Measurements from ENCODE around the gene TRIM3.

Gene TRIM3

DNA sequence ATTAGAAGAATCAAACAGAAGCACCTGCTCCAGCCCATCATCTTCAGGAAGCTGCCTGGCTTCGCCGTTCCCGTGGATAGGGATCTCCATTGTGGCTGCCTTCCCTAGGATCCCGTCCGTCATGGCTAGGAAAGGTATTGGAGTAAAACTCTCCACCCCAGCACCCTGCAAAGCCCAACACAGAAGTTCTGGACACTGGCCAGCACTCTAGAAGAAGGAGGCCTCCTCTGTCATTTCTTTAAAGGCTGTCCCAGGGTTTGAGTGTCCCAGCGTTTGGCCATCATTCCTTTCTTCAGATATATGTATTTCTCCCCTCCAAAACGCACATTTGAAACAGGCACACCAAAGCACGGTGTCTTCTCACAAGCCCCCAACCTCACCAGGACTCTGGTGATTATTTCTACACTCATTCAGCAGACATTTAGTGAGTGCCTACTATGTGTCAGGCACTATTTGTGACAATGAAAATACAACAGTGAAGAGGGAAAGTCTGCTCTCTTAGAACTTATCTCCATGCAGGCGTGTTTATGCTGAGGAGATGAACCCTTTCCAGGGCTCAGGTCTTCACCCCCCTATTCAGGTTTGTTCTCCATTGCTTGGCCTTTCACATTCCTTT is 6.7 kb upstream of the TRIM3 start:
- DNase-seq (ENCODE audit: low read depth in 2 of 2), result no peak

DNA sequence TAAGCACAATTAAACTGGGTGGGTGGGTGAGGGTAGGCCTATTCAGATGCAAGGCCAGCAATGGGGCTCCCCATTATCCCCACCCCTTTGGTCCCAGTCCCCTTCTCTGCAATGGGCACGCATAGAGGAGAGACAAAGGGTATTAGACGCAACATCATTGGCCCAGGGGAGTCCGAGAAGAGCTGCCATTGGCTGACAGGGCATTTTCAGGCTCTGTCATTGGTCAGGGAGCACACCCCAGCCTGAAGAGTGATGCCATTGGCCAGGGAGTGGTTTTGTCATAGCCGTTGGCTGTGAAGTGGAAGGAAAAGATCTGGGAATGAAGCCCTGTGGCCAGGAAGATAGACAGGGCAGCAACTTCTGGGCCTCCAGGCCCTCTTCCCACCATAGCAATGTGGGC is 2.8 kb upstream of the TRIM3 start:
- no peak for DNase-seq (ENCODE audit: low read depth in 2 of 2)

DNA sequence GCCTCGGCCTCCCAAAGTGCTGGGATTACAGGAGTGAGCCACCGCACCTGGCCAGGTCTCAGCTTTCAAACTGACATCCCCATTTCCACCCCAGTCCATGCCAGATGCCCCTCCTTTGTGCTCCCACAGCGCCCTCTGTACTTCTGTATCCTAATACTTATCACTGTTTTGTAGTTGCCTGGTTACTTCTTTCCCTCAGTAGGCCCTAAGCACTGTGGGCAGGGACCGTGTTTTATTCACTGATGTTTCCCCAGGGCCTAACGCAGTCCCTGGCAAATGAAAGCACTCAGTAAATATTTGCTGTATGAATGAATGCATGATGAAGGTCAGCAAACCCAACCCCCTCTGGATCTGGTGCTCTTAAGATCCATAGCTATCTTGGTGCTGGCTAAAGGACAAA is 2.2 kb upstream of the TRIM3 start:
- DNase-seq (ENCODE audit: low read depth in 2 of 2), result no peak

DNA sequence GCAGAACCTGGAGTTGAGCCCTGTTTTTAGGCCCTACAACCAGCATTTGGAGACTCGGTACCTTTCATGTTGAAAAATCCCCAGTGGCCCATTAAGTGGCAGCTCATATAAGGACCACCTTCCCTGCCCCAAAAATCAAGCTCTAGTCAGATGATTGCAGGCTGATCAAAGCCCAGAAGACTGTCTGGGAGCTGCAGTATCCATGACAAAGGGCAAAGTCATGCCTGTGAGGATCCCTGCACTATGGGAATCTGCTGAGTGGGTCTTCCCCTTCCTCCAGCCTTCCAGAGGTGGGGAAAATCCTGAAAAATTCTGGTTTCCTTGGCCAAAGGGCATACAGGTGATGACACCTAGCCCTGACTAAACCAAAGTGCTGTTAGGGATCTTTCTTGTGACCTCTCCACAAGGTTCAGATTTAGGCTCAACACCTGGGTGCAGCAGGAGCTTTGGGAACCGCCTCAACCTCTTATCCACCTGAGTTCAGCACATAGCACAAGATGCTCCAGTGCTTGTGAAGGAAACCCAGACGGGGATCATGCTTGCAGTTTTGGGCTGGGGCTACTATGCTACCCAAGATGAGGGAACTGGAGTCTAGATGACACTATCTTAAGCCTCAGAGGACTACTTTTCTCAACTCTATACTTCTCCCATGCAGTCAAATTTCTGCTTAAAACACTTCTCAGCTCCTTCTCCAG is 1.2 kb upstream of the TRIM3 start:
- DNase-seq (ENCODE audit: low read depth in 2 of 2), result no peak

DNA sequence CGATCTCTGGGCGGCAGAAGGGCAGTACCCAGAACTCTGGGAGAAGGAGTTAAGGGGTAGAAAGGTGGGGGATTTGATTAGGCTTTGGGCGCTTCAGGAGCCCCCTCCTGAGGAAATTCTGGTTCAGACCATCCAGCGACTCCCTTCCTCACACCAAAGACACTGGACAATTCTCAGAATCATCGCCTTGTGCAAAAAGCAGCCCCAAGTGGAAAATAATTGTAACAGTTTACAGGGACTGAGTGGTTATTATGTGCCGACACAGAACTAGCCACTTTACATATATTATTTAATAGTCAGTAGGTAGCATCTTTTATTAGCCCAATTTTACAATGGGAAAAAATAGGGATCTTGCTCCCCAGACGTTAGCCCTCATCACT is 662 bp upstream of the TRIM3 start:
- no peak for DNase-seq (ENCODE audit: low read depth in 2 of 2)

DNA sequence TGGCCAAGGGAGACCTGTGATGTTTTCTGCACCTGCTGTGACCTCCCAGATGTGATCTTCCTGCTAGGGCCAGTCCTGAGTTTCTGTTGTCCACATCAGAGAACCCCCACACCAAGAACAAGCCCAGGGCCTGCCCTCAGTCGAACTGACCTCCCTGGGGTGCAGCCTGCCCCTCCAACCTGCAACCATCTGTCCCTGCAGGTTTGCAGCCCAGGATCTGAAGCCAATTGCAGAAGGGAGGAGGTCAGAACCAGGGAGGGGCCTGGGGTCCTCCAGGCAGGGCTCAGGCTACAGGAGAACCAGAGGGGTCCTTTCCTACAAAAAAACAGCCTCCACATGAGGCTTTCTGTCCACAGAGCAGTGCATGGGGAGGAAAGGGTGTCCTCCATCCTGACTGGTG is 807 bp downstream of the TRIM3 start:
- no peak for DNase-seq (ENCODE audit: low read depth in 2 of 2)

DNA sequence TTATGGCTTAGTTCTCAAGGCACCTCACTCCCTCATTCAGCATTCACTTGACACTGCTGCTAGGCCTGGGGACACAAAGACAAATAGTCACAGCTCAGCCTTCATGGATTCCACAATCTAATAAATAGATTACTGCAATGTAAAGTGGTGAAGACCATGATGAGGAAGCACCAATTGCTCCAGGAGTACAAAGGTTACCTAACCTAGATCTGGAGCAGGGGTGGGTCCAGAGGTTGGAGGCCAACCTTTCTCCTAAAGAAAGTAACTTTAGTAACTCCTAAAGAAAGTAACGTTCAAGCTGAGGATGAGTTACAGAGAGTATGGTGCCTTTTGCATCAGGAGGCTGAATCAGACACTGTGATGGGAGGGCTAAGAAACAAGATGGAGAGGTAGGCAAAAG is 4.1 kb downstream of the TRIM3 start:
- no peak for DNase-seq (ENCODE audit: low read depth in 2 of 2)

DNA sequence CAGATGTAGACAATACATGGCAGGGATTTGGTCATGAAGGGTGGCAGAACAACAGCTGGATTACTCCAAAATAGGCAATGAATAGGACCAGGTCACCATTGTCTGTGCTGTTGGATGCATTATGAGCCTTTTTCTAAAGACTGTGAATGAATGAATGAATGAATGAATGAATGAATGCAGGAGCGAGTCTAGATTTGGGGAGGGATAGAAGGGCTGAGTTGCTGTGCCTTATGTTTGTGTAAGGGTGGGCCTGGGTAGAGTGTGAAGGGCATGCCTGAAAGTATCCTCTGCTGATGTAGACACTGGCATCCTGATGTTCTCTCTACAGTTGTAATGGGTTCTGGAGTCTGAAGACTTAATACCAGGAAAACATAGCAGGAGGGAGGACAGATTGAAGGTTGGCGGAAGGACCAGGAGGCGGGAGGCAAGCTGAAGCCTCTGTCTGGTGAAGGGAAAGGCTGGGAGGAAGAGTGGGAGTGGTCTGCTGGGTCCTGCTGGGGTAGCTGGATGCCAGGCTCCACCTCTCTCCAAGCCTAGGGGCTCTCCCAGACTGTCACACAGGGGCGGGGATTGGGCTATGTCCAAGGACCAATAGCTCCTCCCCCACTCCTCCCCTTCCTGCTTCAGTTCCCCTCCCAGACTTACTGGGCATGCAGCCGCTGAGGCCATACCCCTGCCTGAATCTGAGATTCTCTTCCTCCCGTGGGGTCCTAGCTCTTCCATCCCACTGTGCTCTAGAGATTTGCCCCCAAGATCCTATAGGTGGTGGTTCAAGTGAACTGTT is 4.8 kb downstream of the TRIM3 start:
- DNase-seq (ENCODE audit: low read depth in 2 of 2), result peak; percentile 47 to 60

DNA sequence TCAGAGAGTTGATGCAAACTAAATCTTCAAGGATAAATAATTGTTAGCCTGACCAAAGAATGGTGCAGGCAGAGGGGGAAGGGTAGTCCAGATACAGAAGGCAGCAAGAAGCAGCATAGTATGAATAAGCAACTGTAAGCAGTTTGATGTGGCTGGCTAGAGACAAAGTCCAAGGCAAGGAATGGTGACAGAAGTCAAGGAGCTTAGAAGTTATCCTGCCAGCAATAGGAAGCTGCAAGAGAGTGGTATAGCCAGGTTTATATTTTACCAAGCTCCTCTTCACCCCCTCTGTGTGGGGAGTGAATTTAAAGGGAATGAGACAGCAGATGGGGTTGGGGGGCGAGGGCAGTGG is 14.7 kb downstream of the TRIM3 start:
- no peak for DNase-seq (ENCODE audit: low read depth in 2 of 2)

DNA sequence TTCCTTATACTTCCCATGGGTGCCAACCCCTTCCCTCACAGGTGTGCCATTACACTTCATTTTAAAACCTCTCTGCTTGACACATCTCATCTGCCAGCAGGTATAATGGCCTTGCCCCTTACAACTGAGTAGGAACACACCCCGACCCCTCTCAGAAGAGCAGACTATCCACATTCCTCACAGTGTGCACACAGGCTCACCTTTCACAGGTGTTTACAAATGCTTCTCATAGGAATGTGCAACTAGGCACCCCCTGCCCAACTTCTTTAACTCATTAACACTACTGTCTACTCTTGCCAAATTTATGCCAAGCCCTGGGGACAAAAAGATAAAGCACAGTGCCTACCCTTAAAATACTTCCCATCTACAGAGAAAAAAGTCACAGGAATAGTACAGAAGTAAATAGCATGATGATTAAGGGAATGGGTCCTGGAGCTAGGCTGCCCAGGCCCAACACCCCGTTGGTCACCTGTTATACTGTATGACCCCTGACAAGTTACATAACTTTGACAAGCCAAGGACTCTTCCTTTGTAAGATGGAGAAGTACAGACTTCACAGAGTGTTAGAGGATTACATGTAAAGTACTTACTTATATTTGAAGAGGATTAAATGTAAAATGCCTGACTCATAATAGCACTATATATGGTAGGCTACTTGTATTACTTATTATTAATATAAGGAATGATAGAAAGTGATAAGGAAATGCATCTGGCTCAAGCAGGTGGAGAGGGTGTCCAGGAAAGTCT is 15.2 kb downstream of the TRIM3 start:
- no peak for DNase-seq (ENCODE audit: low read depth in 2 of 2)

DNA sequence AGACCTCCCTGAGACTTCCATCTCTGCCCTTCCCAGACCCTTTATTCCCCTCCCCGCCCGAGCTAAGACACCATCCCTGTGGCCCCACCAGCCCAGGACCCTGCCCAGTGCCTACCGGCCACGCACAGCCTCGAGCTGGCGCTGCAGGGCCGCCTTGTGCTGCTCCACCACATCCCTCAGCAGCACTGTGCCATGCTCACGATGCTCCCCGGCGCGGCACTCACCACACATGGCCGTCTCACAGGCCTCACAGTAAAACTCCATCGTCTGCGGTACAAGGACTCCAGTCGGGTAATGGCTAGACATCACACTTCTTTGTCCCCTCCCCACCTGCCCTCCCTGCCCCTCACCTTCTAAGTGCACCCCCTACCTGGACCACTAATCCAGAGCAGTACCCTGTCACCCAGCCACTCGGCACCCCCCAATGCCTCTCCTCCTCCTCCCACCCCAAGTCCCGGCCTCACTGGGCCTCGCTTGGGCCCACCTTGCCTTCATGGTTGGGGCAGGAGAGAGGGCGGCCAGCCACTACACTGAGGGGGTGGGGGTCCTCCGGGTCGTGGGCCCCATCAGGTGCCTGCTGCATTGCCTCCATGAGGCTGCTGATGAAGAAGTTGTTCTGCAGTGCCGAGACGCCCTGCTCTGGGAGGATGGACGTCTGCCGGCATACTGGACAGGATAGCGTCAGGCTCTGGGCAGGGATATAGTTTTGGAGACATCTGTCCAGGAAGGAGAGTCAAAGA is 16.0 kb downstream of the TRIM3 start:
- no peak for DNase-seq (ENCODE audit: low read depth in 2 of 2)

DNA sequence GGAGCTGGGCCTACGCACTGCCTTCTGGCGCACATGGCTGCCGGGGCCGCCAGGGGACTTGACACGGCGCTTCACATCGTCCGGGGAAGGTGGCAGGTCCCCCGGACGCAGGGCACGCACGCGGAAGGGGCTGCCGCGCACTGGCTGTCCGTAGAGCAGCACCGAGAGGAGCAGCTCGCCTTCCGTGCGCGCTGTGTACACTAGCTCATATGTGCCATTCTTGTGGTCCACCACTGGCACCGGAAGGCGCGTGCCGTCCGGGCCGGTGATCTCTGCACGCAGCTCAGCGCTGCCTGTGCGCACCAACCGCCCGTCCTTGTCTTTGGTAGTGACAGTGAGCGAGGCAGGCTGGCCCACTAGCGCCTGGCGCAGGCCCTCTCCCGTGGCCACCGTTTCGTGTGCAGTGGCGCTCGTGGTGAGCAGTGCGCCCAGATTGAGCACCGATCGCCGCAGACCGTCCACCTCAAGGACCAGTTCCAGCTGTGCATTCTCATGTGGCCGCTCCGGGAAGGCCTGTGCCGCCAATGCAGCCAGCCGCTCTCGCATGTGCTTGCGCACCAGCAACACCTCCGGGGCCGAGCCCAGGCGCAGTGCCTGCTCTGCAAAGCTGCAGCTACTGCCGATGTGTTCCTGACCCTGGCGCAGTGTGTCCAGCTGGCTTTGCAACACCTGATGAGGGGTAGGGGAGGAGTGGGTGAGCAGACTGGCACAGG is 17.2 kb downstream of the TRIM3 start:
- no peak for DNase-seq (ENCODE audit: low read depth in 2 of 2)

DNA sequence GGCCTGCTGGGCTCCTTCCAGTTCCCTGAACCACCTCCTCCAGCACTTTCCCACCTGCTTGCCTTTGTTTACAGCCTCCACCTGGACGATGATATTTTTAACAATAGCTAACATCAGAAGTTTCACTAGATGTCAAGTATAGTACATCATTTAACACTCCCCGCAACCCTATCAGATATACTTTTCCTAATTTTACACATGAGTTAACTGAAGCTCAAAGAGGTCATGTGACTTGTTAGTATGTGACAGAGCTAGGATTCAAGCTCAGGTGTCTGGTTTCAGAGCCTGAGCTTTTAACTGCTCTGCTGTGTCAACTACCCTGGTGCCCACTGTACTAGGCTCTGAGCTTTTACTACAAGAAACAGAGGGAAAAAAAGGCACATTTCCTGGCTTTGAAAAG is 18.7 kb downstream of the TRIM3 start:
- DNase-seq (ENCODE audit: low read depth in 2 of 2), result no peak

DNA sequence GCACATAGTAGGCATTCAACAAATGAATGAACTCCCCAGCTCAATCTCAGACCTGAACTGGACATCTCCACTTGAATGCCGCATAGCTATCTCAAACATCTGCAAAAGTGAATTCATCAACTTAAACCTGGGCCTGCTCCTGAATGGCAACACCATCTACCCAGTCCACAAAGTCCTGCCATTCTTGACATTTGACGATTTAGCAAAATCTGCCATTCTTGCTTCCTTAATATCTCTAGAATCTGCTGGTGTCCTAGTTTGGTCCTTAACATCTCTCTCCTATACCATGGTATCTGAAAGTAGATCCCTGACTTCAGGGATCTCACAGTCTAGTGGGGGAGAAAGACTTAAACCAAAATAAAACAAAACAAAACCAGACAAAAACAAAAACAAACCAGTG is 20.6 kb downstream of the TRIM3 start:
- DNase-seq (ENCODE audit: low read depth in 2 of 2), result no peak

DNA sequence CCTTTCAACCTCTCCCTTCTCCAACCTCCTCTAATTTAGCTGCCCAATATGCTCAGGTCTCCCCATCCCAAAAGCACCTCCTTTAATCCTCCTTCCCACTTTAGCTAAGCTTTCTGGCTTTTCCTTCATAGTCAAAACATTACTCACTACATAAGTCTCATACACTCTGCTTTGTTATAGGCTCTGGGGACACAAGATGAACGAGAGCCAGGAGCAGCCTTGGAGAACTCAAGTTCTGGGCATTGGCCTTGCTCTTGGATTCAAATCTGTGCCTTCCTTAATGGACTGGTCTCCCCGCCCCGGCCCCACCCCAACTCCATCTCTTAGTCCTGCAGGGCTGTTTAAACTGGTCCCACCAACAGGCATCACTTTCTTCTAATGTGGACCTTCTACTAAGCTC is 21.5 kb downstream of the TRIM3 start:
- DNase-seq (ENCODE audit: low read depth in 2 of 2), result no peak

DNA sequence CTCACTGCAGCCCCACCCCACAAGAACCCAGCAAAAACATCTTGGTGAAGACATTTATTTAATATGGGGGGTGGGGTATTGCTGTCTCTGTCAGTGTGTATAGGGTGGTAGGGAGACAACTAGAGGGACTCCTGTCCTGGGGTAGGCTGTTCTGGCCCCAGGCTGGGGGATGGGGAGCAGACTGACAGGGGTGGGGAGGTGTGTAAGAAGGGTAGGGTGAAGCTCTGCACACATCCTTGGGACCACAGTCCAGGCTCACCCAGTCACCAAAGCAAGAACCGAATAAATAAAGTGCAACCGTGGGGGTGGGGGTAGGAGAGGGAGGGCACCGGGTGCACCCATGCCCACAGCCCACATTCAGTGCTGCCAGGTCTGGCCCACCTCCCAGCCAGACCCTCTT is 25.2 kb downstream of the TRIM3 start:
- DNase-seq (ENCODE audit: low read depth in 2 of 2), result no peak

DNA sequence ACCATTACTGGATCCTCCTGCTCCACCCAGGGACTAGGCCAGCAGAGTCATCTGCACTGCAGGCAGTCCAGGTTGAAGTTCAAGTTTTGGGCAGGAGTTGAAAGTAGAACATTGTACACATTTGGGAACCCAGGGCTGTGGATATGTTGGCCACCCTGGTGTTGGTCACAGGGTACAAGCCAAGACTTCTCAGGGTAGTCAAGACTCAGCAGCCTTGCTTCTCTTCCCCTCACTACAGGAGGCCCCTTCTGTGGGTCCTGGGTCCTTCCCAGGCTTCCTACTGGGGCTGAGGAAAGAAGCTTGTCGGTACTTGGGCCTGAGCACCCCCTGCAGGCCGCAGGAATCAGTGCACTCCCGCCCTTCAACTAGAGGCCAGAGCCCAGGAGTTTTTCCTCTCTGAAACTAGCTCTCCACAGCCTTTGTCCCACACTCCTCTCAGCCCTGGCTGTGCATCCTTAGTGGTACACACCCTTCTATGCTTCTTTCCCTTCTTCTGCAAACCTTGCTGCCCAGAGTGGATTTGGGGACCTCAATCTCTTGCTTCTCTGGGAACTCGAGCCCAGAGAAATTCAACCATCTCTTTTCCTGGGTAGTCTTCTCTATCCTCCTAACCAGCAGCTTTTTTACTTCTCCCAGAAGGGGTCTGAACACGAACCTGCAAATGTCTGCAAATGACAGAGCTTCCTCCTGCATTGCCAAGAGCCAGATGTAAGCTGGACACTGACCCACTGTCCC is 30.3 kb downstream of the TRIM3 start:
- peak in 1 of 2 experiments; percentile 5 for DNase-seq (ENCODE audit: low read depth in 2 of 2)

DNA sequence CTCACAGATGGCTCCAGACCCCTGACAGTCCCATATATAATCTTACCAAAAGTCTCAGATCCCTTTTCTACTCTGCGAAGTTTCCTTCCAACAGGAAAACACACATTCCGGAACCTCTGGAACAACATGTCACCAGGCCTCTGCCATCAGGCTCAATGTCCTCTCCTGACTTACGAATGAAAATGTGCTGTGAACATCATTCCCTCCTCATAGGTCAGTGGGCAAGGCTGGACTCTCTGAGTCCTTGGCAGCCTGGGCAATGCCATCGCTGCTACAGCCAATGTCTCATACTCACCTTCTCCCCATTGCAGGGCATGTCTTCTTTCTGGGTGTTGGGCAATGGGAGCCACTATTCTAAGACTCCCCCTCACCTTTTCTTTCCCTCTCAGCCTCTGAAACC is 31.3 kb downstream of the TRIM3 start:
- DNase-seq (ENCODE audit: low read depth in 2 of 2), result no peak

DNA sequence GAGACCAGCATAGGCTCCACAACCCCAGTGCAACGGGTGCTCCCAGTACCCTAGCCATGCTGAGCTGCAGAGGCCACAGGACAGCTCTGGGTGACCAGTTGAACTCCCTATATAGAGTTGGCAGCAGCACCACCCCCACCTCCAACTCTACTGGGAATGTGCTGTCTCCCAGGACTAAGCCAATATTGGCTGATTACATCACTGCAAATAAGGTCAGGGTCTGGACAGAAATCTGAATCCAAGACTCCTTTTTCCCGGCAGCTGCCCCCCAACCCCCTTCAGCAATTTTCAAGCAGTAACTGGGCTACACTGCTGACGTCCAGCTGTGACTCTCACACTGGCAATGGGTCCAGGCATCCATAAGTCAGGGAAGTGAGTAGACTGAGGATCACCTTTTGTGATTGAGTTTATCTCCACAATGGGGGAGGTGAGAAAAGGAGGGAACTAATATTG is 32.8 kb downstream of the TRIM3 start, which contains the start of gene HPX:
TSS of gene HPX (minus strand) at position 82 of the 453 bp plus-strand sequence. CDS start at position 58, 24 bp downstream.
- DNase-seq (ENCODE audit: low read depth in 2 of 2), result no peak

DNA sequence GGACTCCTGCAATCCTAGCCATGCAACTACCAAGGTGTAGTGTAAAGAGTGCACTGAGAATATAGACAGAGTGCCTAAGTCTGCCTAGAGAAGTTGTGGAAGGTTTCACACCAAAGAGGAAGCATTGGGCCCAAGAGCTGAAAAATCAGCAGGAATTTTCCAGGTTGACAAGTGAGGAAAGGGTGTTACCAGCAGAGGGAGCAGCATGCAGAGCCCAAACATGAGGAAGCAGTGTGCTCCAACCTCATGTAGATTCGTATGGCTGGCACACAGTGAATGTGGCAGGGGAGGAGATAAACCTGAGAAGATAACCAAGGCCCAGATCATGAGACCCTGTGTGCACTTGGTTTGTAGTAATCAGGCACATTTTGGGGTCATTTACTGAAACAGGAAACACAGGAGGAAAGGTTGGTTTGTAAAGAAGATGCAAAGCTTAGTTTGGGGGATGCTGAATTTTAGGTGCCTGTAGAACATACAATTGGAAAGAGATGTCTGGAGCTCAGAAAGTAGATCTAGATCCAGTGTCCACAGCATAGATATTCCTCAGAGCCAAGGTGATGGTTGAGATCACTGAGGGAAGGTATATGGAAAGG is 34.7 kb downstream of the TRIM3 start:
- no peak for DNase-seq (ENCODE audit: low read depth in 2 of 2)
